IMR-90 (cell line): ENCODE results near the gene PSG1. TPM values are rescaled to one million over a fixed set of nuclear protein-coding genes. Genes with fewer than 3 reads are reported as not detected.

Experiments used
- ATAC-seq: fragments of 200-7000 bp; cut with Tn5 transposase; 2 replicates; pipeline ENCODE4 v1.9.1; 2020; ENCODE audit warnings: low read depth, mild to moderate bottlenecking, moderate library complexity
- BruUV-seq: library from RNA; stranded (reverse); fragments of 400-500 nt; replicated peaks from 2 replicates; lab custom pipeline; 2021; lab: Mats Ljungman, UMichigan
- CTCF ChIA-PET: fragments of 300-600 bp; formaldehyde crosslinking; extraction: SDS; loops from one replicate; lab custom pipeline; 2021; ENCODE audit warnings: antibody characterized with exemption; lab: Yijun Ruan, JAX
- POLR2A ChIA-PET: fragments of 300-600 bp; sonication (Branson Sonifier 250); formaldehyde crosslinking; loops from one replicate; lab custom pipeline; 2022; ENCODE audit warnings: antibody characterized with exemption; ENCODE audit not compliant: unreplicated experiment; lab: Charles Lee
- DNase-seq: peaks from one replicate; pipeline ENCODE4 v3.0.0; 2013
- H2AFZ ChIP-seq: replicated peaks from 2 replicates; pipeline ENCODE3; 2013; ENCODE audit warnings: low read length, mild to moderate bottlenecking; ENCODE audit not compliant: poor library complexity
- H2AK5ac ChIP-seq: 2 replicates; pipeline ENCODE4 v1.6.1; 2013; ENCODE audit warnings: low read depth, low read length, inconsistent platforms
- H2AK9ac ChIP-seq: replicated peaks from 2 replicates; pipeline ENCODE3; 2013; ENCODE audit warnings: mild to moderate bottlenecking, low read depth, low read length, moderate library complexity; ENCODE audit not compliant: poor library complexity
- H2BK120ac ChIP-seq: 2 replicates; pipeline ENCODE4 v1.6.1; 2013; ENCODE audit warnings: low read depth, low read length, inconsistent platforms
- H2BK15ac ChIP-seq: 3 replicates; pipeline ENCODE4 v1.6.1; 2013; ENCODE audit warnings: low read depth, low read length, inconsistent platforms
- H2BK20ac ChIP-seq: 2 replicates; pipeline ENCODE4 v1.6.1; 2013; ENCODE audit warnings: low read depth, mild to moderate bottlenecking, inconsistent platforms, low read length, moderate library complexity
- H2BK5ac ChIP-seq: 2 replicates; pipeline ENCODE4 v1.6.1; 2013; ENCODE audit warnings: mild to moderate bottlenecking, low read depth, low read length, inconsistent platforms; ENCODE audit not compliant: poor library complexity, severe bottlenecking
- H3K14ac ChIP-seq: replicated peaks from 2 replicates; pipeline ENCODE4 v1.6.1; 2013; ENCODE audit warnings: low read depth, low read length, inconsistent platforms
- H3K18ac ChIP-seq: 2 replicates; pipeline ENCODE4 v1.6.1; 2013; ENCODE audit warnings: low read depth, low read length, control low read depth
- H3K23ac ChIP-seq: 2 replicates; pipeline ENCODE4 v1.6.1; 2013; ENCODE audit warnings: low read depth, low read length, inconsistent platforms
- H3K27ac ChIP-seq: 2 replicates; pipeline ENCODE4 v1.5.1; 2013; ENCODE audit warnings: mild to moderate bottlenecking, control low read depth, low read length; ENCODE audit not compliant: insufficient read depth
- H3K27me3 ChIP-seq: 2 replicates; pipeline ENCODE4 v1.6.1; 2013; ENCODE audit warnings: low read length; ENCODE audit not compliant: control insufficient read depth, insufficient read depth
- H3K36me3 ChIP-seq: 2 replicates; pipeline ENCODE4 v1.6.1; 2013; ENCODE audit warnings: low read length, mixed read lengths; ENCODE audit not compliant: control insufficient read depth, insufficient read depth
- H3K4ac ChIP-seq: 2 replicates; pipeline ENCODE4 v1.6.1; 2013; ENCODE audit warnings: low read depth, low read length, inconsistent platforms
- H3K4me1 ChIP-seq: 2 replicates; pipeline ENCODE4 v1.6.1; 2013; ENCODE audit warnings: low read length, mixed read lengths; ENCODE audit not compliant: control insufficient read depth, insufficient read depth
- H3K4me2 ChIP-seq: 2 replicates; pipeline ENCODE4 v1.6.1; 2013; ENCODE audit warnings: low read depth, mild to moderate bottlenecking, control low read depth, low read length, moderate library complexity
- H3K4me3 ChIP-seq: 2 replicates; pipeline ENCODE4 v1.5.1; 2013; ENCODE audit warnings: low read depth, mild to moderate bottlenecking, control low read depth, low read length, moderate library complexity; ENCODE audit not compliant: insufficient read depth
- H3K56ac ChIP-seq: 2 replicates; pipeline ENCODE4 v1.6.1; 2013; ENCODE audit warnings: low read length, inconsistent platforms; ENCODE audit not compliant: insufficient read depth; ENCODE audit errors: extremely low read depth
- H3K79me1 ChIP-seq, 2 experiments: 2 replicates each; pipeline ENCODE4 v1.6.1; 2013; ENCODE audit warnings: low read length in 2 of 2, inconsistent platforms in 1 of 2, low read depth in 1 of 2
- H3K9ac ChIP-seq: 2 replicates; pipeline ENCODE4 v1.6.1; 2013; ENCODE audit warnings: low read depth, low read length, control low read depth
- H3K9me1 ChIP-seq: 2 replicates; pipeline ENCODE4 v1.6.1; 2013; ENCODE audit warnings: low read length, inconsistent platforms; ENCODE audit not compliant: insufficient read depth
- H3K9me3 ChIP-seq: 2 replicates; pipeline ENCODE4 v1.6.1; 2013; ENCODE audit warnings: low read length; ENCODE audit not compliant: control insufficient read depth, insufficient read depth
- H4K20me1 ChIP-seq: 2 replicates; pipeline ENCODE4 v1.6.1; 2013; ENCODE audit warnings: low read length, inconsistent platforms; ENCODE audit not compliant: insufficient read depth
- H4K5ac ChIP-seq: 2 replicates; pipeline ENCODE4 v1.6.1; 2013; ENCODE audit warnings: mild to moderate bottlenecking, low read depth, low read length, control low read depth
- H4K8ac ChIP-seq, 2 experiments: 2 replicates each; pipeline ENCODE4 v1.6.1; 2013; ENCODE audit warnings: low read depth in 2 of 2, low read length in 2 of 2, control low read depth in 1 of 2, inconsistent platforms in 1 of 2
- H4K91ac ChIP-seq: 2 replicates; pipeline ENCODE4 v1.6.1; 2013; ENCODE audit warnings: low read depth, low read length, inconsistent platforms; ENCODE audit not compliant: insufficient read depth
- BHLHE40 ChIP-seq: fragments of 150-350 bp; IDR thresholded peaks from 2 replicates; pipeline ENCODE4 v1.6.1; 2016; ENCODE audit warnings: mild to moderate bottlenecking, low read depth, low read length
- CEBPB ChIP-seq: IDR thresholded peaks from 2 replicates; pipeline ENCODE4 v1.6.1; 2012; ENCODE audit warnings: low read depth, low read length, improper control_type of control experiment
- CHD1 ChIP-seq: IDR thresholded peaks from 2 replicates; pipeline ENCODE4 v1.6.1; 2012; ENCODE audit warnings: low read depth, low read length, improper control_type of control experiment
- CTCF ChIP-seq: conservative IDR thresholded peaks from 2 replicates; pipeline ENCODE4 v1.5.1; 2012; ENCODE audit warnings: mild to moderate bottlenecking, low read depth, low read length, improper control_type of control experiment
- ELK1 ChIP-seq: fragments of 150-350 bp; IDR thresholded peaks from 2 replicates; pipeline ENCODE4 v1.6.1; 2016; ENCODE audit warnings: low read depth, mild to moderate bottlenecking, low read length, moderate library complexity, borderline replicate concordance
- FOS ChIP-seq: fragments of 150-350 bp; IDR thresholded peaks from 2 replicates; pipeline ENCODE4 v1.6.1; 2016; ENCODE audit warnings: low read depth, low read length
- MAFK ChIP-seq: IDR thresholded peaks from 2 replicates; pipeline ENCODE4 v1.6.1; 2012; ENCODE audit warnings: low read depth, low read length, improper control_type of control experiment
- MAZ ChIP-seq: IDR thresholded peaks from 2 replicates; pipeline ENCODE4 v1.6.1; 2012; ENCODE audit warnings: low read depth, mild to moderate bottlenecking, low read length, improper control_type of control experiment, moderate library complexity, borderline replicate concordance
- MXI1 ChIP-seq: IDR thresholded peaks from 2 replicates; pipeline ENCODE4 v1.6.1; 2012; ENCODE audit warnings: low read depth, mild to moderate bottlenecking, low read length, moderate library complexity, borderline replicate concordance
- NFE2L2 ChIP-seq: fragments of 150-350 bp; IDR thresholded peaks from 2 replicates; pipeline ENCODE4 v1.6.1; 2016; ENCODE audit warnings: low read depth, mild to moderate bottlenecking, low read length
- POLR2A ChIP-seq: IDR thresholded peaks from 2 replicates; pipeline ENCODE4 v1.6.1; 2012; ENCODE audit warnings: mild to moderate bottlenecking, low read depth, low read length
- RAD21 ChIP-seq: IDR thresholded peaks from 2 replicates; pipeline ENCODE4 v1.6.1; 2012; ENCODE audit warnings: low read length, improper control_type of control experiment
- RCOR1 ChIP-seq: IDR thresholded peaks from 2 replicates; pipeline ENCODE4 v1.6.1; 2012; ENCODE audit warnings: mild to moderate bottlenecking, low read length, improper control_type of control experiment; ENCODE audit not compliant: insufficient replicate concordance
- RFX5 ChIP-seq: IDR thresholded peaks from 2 replicates; pipeline ENCODE4 v1.8.0; 2012; ENCODE audit warnings: low read depth, mild to moderate bottlenecking, low read length, moderate library complexity
- SMC3 ChIP-seq: fragments of 150-350 bp; IDR thresholded peaks from 2 replicates; pipeline ENCODE4 v1.6.1; 2016; ENCODE audit warnings: low read depth, mild to moderate bottlenecking, antibody characterized with exemption, low read length, moderate library complexity
- USF2 ChIP-seq: fragments of 150-350 bp; IDR thresholded peaks from 2 replicates; pipeline ENCODE4 v1.6.1; 2017; ENCODE audit warnings: mild to moderate bottlenecking, antibody characterized with exemption, low read length, low read depth
- dilution Hi-C: fragments of 300-500 bp; cut with HindIII; formaldehyde crosslinking; loops from one replicate; pipeline ENCODE4 v1.14.3; 2018; ENCODE audit warnings: low sequenced_read_pairs; ENCODE audit not compliant: unreplicated experiment
- in situ Hi-C: fragments of 300-500 bp; cut with MboI; formaldehyde crosslinking; loops from 3 replicates; pipeline ENCODE4 v1.14.3; 2019; ENCODE audit warnings: low sequenced_read_pairs, inconsistent platforms, mixed read lengths
- intact Hi-C: fragments of 100-400 bp; cut with micrococcal nuclease; formaldehyde crosslinking; loops from 2 replicates; pipeline ENCODE4 v1.10.0; 2022
- polyA plus RNA-seq, 3 experiments: library from polyadenylated mRNA; depleted of rRNA; stranded (reverse); fragments of >200 nt; gene quantifications; 2 replicates each; pipeline ENCODE4 v1.2.3, GENCODE V29; 2012; ENCODE audit warnings: low replicate concordance in 1 of 3
- total RNA-seq: library from RNA; depleted of rRNA; stranded (reverse); fragments of >200 nt; gene quantifications from 2 replicates; pipeline ENCODE4 v1.2.3, GENCODE V29; 2012

PSG1 gene
- total and polyA plus RNA-seq, 2 of the 4 experiments (the other 2 are of a cell fraction), result 0.90 to 2.5 TPM

GRCh38 chr19:42816894-42817293 lies 62.6 kb downstream of the PSG1 start:
- Histone ChIP-seq H4K8ac (peak overlapping the region; percentile 13 to 94; a peak in 3 of 4 replicates), H2AK5ac (peak overlapping the region; percentile 86), H3K56ac (no peak overlapping the region), H3K23ac (peak overlapping the region; percentile 89; the same call in 1 of the 2 replicates), H3K4me1 (peaks cover 8% of the 10 kb centered on the region), H3K9ac (no peak overlapping the region), H2BK5ac (peak overlapping the region; percentile 90), H4K20me1 (no peaks in the 10 kb centered on the region), H3K79me1 (no peaks in the 10 kb centered on the region; a peak in 1 of 4 replicates), H4K91ac (peak overlapping the region; percentile 76), H2BK15ac (peak overlapping the region; percentile 9; the same call in 1 of the 3 replicates), H3K18ac (peak overlapping the region; percentile 0; the same call in 1 of the 2 replicates), H2BK120ac (peak overlapping the region; percentile 98), H3K27me3 (no peaks in the 10 kb centered on the region), H3K9me3 (no peaks in the 10 kb centered on the region), H3K4ac (peak overlapping the region; percentile 92), H2AFZ (no peak overlapping the region), H2AK9ac (peak overlapping the region; percentile 65), H4K5ac (peak overlapping the region; percentile 68; the same call in 1 of the 2 replicates), H3K36me3 (no peaks in the 10 kb centered on the region), H2BK20ac (peak overlapping the region; percentile 99), H3K14ac (peak overlapping the region; percentile 98), H3K27ac (no peak overlapping the region), H3K4me2 (no peak overlapping the region), H3K9me1 (peaks cover 10% of the 10 kb centered on the region; the same call in 1 of the 2 replicates), H3K4me3 (no peak overlapping the region)
- no peak for TF ChIP-seq RCOR1
- TF ChIP-seq CTCF, result no peak
- no peak for TF ChIP-seq RAD21
- TF ChIP-seq NFE2L2, result no peak
- TF ChIP-seq ELK1, result no peak
- TF ChIP-seq MXI1, result no peak
- no peak for TF ChIP-seq POLR2A
- TF ChIP-seq CEBPB, result no peak
- TF ChIP-seq SMC3, result no peak
- TF ChIP-seq USF2, result no peak
- no peak for TF ChIP-seq MAFK
- TF ChIP-seq CHD1, result no peak
- no peak for TF ChIP-seq MAZ
- no peak for TF ChIP-seq FOS
- no peak for TF ChIP-seq RFX5
- no peak for TF ChIP-seq BHLHE40
- ChIA-PET POLR2A (no interaction called here), CTCF (no interaction called here)
- dilution Hi-C loops (no loop called here), in situ Hi-C loops (no loop called here), intact Hi-C loops (no loop called here)
- peak; percentile 76 for ATAC-seq
- BruUV-seq, result no TSS peak
- DNase-seq, result peak; percentile 31
